GM10266 (cell line): ENCODE measurements around the gene ANKFY1.

Source experiments
- DNase-seq: peaks from one replicate; pipeline ENCODE4 v3.0.0; 2012; ENCODE audit errors: extremely low spot score
- TF ChIP-seq, protein P1 (sequence below): IDR thresholded peaks from 2 replicates; pipeline ENCODE4 v1.5.1; 2012; ENCODE audit warnings: mild to moderate bottlenecking, low read depth; ENCODE audit not compliant: control insufficient read depth, insufficient read depth; ENCODE audit errors: missing control alignments

The ANKFY1 gene

DNA sequence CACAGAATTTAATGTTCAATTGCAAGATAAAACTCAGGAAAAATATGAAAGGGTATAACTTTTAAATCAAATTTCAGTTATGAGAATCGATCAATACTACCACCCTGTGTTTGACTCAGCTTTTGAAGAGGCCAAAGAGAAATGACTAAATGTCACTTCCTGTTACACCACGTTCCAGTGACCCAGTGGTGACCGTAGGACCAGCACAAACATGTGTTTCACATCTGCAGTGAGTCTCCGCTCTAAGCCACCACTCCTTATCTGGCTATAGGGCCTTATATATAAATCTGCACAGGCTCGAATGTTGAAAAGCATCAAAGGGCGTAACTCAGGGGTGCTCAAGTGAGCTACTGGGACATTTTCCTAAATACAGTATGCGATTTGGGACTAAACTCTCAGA, 84.7 kb downstream of the ANKFY1 start:
- TF ChIP-seq, protein P1, sequence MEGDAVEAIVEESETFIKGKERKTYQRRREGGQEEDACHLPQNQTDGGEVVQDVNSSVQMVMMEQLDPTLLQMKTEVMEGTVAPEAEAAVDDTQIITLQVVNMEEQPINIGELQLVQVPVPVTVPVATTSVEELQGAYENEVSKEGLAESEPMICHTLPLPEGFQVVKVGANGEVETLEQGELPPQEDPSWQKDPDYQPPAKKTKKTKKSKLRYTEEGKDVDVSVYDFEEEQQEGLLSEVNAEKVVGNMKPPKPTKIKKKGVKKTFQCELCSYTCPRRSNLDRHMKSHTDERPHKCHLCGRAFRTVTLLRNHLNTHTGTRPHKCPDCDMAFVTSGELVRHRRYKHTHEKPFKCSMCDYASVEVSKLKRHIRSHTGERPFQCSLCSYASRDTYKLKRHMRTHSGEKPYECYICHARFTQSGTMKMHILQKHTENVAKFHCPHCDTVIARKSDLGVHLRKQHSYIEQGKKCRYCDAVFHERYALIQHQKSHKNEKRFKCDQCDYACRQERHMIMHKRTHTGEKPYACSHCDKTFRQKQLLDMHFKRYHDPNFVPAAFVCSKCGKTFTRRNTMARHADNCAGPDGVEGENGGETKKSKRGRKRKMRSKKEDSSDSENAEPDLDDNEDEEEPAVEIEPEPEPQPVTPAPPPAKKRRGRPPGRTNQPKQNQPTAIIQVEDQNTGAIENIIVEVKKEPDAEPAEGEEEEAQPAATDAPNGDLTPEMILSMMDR = no peak
- DNase-seq = no peak

DNA sequence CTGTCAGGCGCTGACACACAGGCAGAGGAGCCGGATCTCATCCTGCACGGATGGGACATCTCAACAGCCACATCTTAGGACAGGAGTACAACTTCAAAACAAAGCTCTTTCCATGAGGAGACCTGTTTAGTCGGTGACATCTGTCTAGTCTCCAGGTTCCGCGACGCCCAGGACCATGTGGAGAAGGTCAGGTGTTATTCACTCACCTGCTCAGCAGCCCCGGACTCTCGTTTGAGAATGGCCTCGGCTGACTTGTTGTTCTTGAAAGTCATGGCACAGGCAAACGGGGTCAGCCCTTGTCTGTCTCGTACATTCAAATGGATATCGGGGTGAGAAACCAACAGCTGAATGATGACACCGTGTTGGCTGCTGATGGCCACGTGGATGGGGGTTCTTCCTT, 85.1 kb downstream of the ANKFY1 start:
- TF ChIP-seq, protein P1 = no peak
- DNase-seq = no peak

DNA sequence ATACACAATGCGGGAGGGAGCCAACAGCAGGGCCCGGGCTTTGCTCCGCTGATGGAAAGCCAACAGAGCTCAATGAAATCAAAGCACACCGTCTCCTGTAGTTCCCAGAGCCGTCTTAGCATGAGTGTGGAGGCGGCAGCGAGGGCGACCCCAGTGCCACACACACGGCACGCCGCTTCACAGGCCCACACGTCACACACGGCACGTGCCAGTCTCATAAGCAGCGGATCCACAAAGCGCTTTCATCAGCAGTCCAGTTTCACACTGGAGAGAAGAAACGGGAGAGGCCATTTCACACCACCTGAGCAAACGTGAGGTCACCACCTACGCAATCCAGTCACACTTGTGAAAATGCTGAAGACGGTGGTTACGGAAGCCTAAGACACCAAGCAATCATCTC, 86.0 kb downstream of the ANKFY1 start:
- TF ChIP-seq, protein P1 = no peak
- DNase-seq = no peak

DNA sequence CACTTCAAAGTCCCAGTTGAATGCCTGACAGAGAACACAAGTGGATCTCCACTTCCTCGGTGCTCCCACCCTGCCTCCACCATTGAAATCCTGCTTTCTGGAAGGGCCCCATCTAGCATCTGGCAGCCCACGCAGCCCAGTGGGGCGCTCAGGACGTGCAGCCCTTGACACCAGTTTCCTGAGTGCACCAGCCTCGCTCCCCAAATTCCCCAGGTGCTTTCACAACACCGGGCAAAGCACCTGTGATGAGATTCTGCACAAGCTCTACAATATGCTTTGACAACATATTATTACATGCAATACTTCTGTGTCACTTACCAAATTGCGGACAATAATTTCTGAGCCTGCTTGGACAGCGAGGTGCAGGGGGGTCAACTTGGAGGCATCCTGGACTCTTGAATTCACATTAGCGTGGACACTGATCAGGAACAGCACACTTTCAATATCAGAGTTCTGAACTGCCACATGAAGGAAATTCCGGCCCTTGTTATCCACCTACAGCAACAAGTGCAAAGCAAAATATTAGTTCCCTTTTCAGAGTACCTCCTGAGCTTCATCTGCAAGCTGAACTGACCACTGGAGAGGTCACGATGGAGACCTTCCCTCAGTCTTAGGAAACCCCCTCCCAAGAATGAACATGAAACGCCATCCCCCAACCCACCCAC, 86.8 kb downstream of the ANKFY1 start:
- TF ChIP-seq, protein P1 = no peak
- DNase-seq = peak; percentile 54

DNA sequence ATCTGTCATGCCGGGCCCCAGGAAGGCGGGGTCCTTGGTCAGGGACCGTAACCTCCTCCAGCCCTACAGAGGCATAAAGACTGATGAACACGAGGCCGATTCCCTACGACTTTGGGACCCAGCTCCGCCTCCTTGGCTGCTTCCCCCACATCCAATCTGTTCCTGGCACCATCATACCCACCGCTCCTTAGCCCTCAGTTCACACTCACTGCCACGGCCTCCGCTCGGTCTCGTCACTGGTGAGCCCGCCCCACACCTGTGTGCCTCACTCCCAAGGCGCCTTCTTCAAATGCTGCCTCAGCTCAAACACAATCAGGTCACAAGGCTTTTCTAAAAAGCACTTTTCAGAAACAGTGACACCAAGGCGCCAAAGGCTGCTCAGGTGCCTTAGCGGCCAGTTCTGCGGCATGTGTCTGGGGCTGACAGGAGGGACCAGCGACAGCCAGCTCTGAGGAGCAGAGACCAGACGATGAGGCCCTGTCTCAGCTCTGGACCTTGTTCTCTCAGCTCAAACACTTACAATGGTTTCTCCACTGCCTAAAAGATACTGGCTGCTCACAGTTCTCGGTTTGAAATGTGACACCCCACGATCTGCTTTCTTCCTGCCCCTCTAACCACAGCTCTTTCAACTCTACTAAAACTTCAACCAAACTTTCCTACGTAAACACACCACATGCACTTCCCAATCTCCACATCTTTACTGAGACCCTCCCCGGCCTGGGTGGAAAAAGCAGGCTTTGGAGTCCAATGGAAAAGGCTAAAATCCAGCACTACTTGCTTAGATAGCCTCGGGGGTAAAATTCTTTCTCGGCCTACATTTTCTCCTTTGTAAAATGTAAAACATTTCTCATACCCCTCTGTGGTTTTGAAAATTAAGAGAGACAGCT, 87.6 kb downstream of the ANKFY1 start:
- TF ChIP-seq, protein P1 = no peak
- peak; percentile 75 for DNase-seq

DNA sequence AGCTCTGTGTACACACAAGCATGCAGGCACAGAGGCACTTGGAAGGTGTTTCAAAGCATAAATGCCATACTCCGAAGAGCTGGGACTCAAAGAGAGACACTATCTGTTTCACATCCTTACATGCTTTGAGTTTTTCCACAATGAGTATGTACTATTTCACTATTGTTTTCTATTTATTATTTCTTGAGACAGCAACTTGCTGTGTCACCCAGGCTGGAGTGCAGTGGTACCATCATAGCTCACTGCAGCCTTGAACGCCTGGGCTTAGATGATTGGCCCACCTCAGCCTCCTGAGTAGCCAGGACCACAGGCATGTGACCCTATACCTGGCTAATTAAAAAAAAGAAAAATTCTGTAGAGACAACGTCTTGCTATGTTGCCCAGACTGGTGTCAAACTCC, 89.2 kb downstream of the ANKFY1 start:
- TF ChIP-seq, protein P1 = no peak
- DNase-seq = no peak

DNA sequence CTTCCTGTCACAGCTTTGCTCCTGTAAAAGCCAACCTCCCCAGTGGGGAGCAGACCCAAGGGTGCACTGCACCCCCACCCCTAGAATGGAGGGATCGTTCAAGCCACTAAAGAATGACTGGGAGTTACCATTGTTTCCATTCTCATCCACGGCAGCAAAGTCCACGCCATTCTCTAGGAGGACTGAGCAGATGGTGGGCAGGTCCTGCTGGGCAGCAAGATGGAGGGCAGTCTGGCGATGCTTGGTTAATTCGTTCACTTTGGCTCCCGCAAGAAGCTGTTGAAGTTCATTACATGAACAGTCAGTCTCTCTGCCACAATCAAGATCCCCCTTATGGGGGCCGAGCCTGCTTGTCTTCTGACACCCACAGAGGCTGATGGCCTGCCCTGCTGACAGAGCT, 90.0 kb downstream of the ANKFY1 start:
- no peak for DNase-seq
- TF ChIP-seq, protein P1 = no peak
